Measurements from ENCODE around the gene KCNJ3. TPM values are rescaled to one million over a fixed set of nuclear protein-coding genes. Genes with fewer than 3 reads are reported as not detected.

KCNJ3 gene
- total and polyA plus RNA-seq, 9 of the 15 experiments (the other 6 are each of a cell fraction or from before 2014, with no cell fraction given), result not detected

DNA sequence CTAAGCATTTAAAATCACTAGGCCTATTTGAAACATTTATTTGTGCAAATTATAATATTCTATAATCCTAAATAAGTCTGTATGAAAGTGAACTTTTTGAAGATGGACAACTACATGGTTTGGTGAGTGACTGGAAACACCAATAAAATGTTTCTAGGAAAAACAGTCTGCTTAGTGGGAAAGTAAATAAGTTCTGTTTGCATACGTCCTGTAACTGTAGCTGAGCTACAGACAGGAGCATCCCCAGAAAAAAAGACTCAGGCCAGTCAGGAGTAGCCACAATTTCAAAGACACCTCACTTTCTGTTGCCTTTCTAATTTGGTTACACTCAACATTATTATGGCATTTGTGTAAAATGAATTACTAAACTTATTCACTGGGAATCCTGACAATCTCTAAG lies 28.4 kb upstream of the KCNJ3 start (continued):
- TF ChIP-seq, protein P1, sequence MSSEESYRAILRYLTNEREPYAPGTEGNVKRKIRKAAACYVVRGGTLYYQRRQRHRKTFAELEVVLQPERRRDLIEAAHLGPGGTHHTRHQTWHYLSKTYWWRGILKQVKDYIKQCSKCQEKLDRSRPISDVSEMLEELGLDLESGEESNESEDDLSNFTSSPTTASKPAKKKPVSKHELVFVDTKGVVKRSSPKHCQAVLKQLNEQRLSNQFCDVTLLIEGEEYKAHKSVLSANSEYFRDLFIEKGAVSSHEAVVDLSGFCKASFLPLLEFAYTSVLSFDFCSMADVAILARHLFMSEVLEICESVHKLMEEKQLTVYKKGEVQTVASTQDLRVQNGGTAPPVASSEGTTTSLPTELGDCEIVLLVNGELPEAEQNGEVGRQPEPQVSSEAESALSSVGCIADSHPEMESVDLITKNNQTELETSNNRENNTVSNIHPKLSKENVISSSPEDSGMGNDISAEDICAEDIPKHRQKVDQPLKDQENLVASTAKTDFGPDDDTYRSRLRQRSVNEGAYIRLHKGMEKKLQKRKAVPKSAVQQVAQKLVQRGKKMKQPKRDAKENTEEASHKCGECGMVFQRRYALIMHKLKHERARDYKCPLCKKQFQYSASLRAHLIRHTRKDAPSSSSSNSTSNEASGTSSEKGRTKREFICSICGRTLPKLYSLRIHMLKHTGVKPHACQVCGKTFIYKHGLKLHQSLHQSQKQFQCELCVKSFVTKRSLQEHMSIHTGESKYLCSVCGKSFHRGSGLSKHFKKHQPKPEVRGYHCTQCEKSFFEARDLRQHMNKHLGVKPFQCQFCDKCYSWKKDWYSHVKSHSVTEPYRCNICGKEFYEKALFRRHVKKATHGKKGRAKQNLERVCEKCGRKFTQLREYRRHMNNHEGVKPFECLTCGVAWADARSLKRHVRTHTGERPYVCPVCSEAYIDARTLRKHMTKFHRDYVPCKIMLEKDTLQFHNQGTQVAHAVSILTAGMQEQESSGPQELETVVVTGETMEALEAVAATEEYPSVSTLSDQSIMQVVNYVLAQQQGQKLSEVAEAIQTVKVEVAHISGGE (CRISPR knock-in tag; IDR thresholded peaks at IDR 0.05), result no peak
- TF ChIP-seq CHD1 (IDR thresholded peaks at IDR 0.05; ENCODE audit: low read length) (no peak), CBX3 (IDR thresholded peaks at IDR 0.05; ENCODE audit: borderline replicate concordance in 1 of 2, low read length in 2 of 2) (no peak), L3MBTL2 (IDR thresholded peaks at IDR 0.05) (no peak), HDGF (IDR thresholded peaks at IDR 0.05) (no peak), ZNF133 (CRISPR knock-in tag; IDR thresholded peaks at IDR 0.05) (no peak)

DNA sequence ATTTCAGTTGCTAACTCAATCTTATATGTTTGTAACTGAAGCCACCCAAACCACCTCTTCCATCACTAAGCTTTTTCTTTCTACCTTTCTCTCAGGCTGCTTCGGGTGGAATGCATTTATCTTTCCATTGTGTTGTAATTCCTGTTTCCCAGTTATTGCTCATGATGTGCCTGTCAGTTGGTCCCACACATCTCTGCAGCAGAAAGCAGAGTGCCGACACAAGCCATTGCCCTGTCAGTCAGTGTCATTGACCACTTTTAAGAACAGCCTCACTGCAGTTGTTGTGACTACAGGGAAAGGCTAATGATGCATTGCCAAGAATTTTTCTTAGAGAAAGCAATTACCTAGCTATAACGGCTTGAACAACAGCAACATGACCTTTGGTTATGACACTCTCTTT lies 24.8 kb upstream of the KCNJ3 start:
- FAIRE-seq, result no peak
- BruUV-seq (replicated peaks), result no TSS peak
- TF ChIP-seq RBBP5 (IDR thresholded peaks at IDR 0.05; ENCODE audit: borderline replicate concordance, insufficient read depth, low read length, poor library complexity, severe bottlenecking) (no peak), CAMTA2 (CRISPR knock-in tag; conservative IDR thresholded peaks at IDR 0.05) (no peak), GABPA (tag; conservative IDR thresholded peaks at IDR 0.05; ENCODE audit: low read depth) (no peak), NFIX (CRISPR knock-in tag; IDR thresholded peaks at IDR 0.05; ENCODE audit: low read depth) (no peak)
- TF ChIP-seq, protein P2, sequence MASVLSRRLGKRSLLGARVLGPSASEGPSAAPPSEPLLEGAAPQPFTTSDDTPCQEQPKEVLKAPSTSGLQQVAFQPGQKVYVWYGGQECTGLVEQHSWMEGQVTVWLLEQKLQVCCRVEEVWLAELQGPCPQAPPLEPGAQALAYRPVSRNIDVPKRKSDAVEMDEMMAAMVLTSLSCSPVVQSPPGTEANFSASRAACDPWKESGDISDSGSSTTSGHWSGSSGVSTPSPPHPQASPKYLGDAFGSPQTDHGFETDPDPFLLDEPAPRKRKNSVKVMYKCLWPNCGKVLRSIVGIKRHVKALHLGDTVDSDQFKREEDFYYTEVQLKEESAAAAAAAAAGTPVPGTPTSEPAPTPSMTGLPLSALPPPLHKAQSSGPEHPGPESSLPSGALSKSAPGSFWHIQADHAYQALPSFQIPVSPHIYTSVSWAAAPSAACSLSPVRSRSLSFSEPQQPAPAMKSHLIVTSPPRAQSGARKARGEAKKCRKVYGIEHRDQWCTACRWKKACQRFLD (CRISPR knock-in tag; IDR thresholded peaks at IDR 0.05), result no peak
- TF ChIP-seq, protein P3, sequence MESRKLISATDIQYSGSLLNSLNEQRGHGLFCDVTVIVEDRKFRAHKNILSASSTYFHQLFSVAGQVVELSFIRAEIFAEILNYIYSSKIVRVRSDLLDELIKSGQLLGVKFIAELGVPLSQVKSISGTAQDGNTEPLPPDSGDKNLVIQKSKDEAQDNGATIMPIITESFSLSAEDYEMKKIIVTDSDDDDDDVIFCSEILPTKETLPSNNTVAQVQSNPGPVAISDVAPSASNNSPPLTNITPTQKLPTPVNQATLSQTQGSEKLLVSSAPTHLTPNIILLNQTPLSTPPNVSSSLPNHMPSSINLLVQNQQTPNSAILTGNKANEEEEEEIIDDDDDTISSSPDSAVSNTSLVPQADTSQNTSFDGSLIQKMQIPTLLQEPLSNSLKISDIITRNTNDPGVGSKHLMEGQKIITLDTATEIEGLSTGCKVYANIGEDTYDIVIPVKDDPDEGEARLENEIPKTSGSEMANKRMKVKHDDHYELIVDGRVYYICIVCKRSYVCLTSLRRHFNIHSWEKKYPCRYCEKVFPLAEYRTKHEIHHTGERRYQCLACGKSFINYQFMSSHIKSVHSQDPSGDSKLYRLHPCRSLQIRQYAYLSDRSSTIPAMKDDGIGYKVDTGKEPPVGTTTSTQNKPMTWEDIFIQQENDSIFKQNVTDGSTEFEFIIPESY (CRISPR knock-in tag; IDR thresholded peaks at IDR 0.05), result no peak
- TF ChIP-seq, protein P4, sequence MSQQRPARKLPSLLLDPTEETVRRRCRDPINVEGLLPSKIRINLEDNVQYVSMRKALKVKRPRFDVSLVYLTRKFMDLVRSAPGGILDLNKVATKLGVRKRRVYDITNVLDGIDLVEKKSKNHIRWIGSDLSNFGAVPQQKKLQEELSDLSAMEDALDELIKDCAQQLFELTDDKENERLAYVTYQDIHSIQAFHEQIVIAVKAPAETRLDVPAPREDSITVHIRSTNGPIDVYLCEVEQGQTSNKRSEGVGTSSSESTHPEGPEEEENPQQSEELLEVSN (IDR thresholded peaks at IDR 0.05; ENCODE audit: borderline replicate concordance in 1 of 2, extremely low read depth in 1 of 2, insufficient read depth in 1 of 2, insufficient read length in 1 of 2, low read depth in 1 of 2, low read length in 1 of 2, poor library complexity in 1 of 2, severe bottlenecking in 1 of 2), result no peak

More for the DNA sequence above, 24.8 kb upstream of the KCNJ3 start:
- Histone ChIP-seq H2AFZ (ENCODE audit: low read depth, low read length) (no peak overlapping the region), H3K27me3 (ENCODE audit: control insufficient read depth in 2 of 2, insufficient read depth in 2 of 2, low read length in 2 of 2) (no peaks in the 10 kb centered on the region), H3K9me1 (ENCODE audit: control insufficient read depth, insufficient read depth, low read length) (no peaks in the 10 kb centered on the region), H3K36me3 (ENCODE audit: control insufficient read depth, insufficient read depth, low read length) (no peaks in the 10 kb centered on the region), H3K4me3 (no peak overlapping the region), H3K79me2 (ENCODE audit: control insufficient read depth, insufficient read depth, low read length) (no peaks in the 10 kb centered on the region), H3K27ac (ENCODE audit: extremely low read depth, low read depth, low read length) (no peak overlapping the region), H3K9me3 (replicated peaks; ENCODE audit: control insufficient read depth, insufficient read depth, low read depth, low read length) (no peaks in the 10 kb centered on the region), H4K20me1 (replicated peaks; ENCODE audit: control insufficient read depth, insufficient read depth, low read length) (no peaks in the 10 kb centered on the region), H3K4me1 (replicated peaks in 1 of 2; ENCODE audit: control insufficient read depth in 2 of 2, insufficient read depth in 2 of 2, low read length in 2 of 2) (no peaks in the 10 kb centered on the region), H3K4me2 (ENCODE audit: insufficient read depth, low read length) (no peak overlapping the region), H3K9ac (ENCODE audit: insufficient read depth in 1 of 2, low read depth in 2 of 2, low read length in 2 of 2) (no peak overlapping the region)
- WGBS (ENCODE audit: insufficient coverage, low coverage, missing lambda C conversion rate), result 2% methylated on average over 3 of the region's 3 CpGs
- in situ Hi-C loops (cut with MboI), result no loop called here
- ChIA-PET POLR2A (no interaction called here), CTCF (ENCODE audit: low intra/inter-chr PET ratio) (no interaction called here)
- no peak for DNase-seq (ENCODE audit: extremely low read depth in 1 of 4, low spot score in 3 of 4)
- intact Hi-C loops (cut with micrococcal nuclease), result no loop called here
- no peak for ATAC-seq
